HG03097 (cell line): ENCODE measurements around the gene FMO2.

Experiments
- ATAC-seq: cut with Tn5 transposase; IDR thresholded peaks from one replicate; pipeline ENCODE4 v1.9.1; 2021; ENCODE audit not compliant: unreplicated experiment, low FRiP score

Gene FMO2

GRCh38 chr1:171254859-171255258 lies 69.8 kb downstream of the FMO2 start:
- ATAC-seq: no peak

GRCh38 chr1:171256940-171257606 lies 72.0 kb downstream of the FMO2 start:
- ATAC-seq: no peak

- no peak for ATAC-seq
Measured at GRCh38 chr1:171257607-171258076, 72.5 kb downstream of the FMO2 start.

GRCh38 chr1:171258429-171258828 lies 73.3 kb downstream of the FMO2 start:
- no peak for ATAC-seq

- ATAC-seq: no peak
Measured at GRCh38 chr1:171258943-171259342, 73.8 kb downstream of the FMO2 start.
